Measurements from ENCODE around the gene PSG6.
"Not testable (repeated sequence)": the region's sequence is repeated elsewhere in the genome, so short reads cannot be mapped to it uniquely, and the experiment has no call there.

GRCh38 chr19:42933412-42933811 lies 15.7 kb upstream of the PSG6 start:
- TF ChIP-seq, protein P1, sequence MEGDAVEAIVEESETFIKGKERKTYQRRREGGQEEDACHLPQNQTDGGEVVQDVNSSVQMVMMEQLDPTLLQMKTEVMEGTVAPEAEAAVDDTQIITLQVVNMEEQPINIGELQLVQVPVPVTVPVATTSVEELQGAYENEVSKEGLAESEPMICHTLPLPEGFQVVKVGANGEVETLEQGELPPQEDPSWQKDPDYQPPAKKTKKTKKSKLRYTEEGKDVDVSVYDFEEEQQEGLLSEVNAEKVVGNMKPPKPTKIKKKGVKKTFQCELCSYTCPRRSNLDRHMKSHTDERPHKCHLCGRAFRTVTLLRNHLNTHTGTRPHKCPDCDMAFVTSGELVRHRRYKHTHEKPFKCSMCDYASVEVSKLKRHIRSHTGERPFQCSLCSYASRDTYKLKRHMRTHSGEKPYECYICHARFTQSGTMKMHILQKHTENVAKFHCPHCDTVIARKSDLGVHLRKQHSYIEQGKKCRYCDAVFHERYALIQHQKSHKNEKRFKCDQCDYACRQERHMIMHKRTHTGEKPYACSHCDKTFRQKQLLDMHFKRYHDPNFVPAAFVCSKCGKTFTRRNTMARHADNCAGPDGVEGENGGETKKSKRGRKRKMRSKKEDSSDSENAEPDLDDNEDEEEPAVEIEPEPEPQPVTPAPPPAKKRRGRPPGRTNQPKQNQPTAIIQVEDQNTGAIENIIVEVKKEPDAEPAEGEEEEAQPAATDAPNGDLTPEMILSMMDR (conservative IDR thresholded peaks at IDR 0.05; ENCODE audit: low read length): not testable (repeated sequence)
- not testable (repeated sequence) for TF ChIP-seq EZH2phosphoT487 (IDR thresholded peaks at IDR 0.05; ENCODE audit: borderline replicate concordance)

Data from Loucy (cell line).